K562 (cell line): ENCODE data around the gene RYK. TPM values are rescaled to one million over a fixed set of nuclear protein-coding genes. Genes with fewer than 3 reads are reported as not detected.

Source experiments
- ATAC-seq: fragments of 200-7000 bp; cut with Tn5 transposase; 3 replicates; pipeline ENCODE4 v1.9.1; 2020; ENCODE audit warnings: moderate library complexity
- BruUV-seq: library from RNA; stranded (reverse); fragments of 400-500 nt; replicated peaks from 2 replicates; lab custom pipeline; 2021; lab: Mats Ljungman, UMichigan
- CTCF ChIA-PET: fragments of 300-600 bp; formaldehyde crosslinking; extraction: SDS; loops from one replicate; lab custom pipeline; 2021; ENCODE audit warnings: low intra/inter-chr PET ratio; lab: Yijun Ruan, JAX
- POLR2A ChIA-PET: fragments of 300-600, 350-650 bp; sonication (Branson Sonifier 250); formaldehyde crosslinking; extraction: SDS; loops from one replicate; lab custom pipeline; 2021; ENCODE audit warnings: antibody characterized with exemption, inconsistent platforms; lab: Yijun Ruan, JAX
- DNase-seq, 4 experiments: peaks; one replicate each; pipeline versions ENCODE4 v3.0.0 to v3.0.0-alpha.2; 2011 to 2018; ENCODE audit warnings: low spot score in 3 of 4, mixed read lengths in 3 of 4; ENCODE audit errors: extremely low read depth in 1 of 4
- FAIRE-seq: peaks from 2 replicates; lab custom pipeline; 2011; peaks lifted over from hg19 to GRCh38; lab: Jason Lieb, UNC
- H2AFZ ChIP-seq: 2 replicates; pipeline ENCODE4 v1.6.0; 2011; ENCODE audit warnings: low read depth, low read length, control low read depth, inconsistent platforms
- H3K27ac ChIP-seq: fragments of 200-600 bp; 3 replicates; pipeline ENCODE4 v1.8.0; 2011; ENCODE audit warnings: low read depth, mild to moderate bottlenecking, control low read depth, inconsistent platforms, low read length, moderate library complexity, mixed read lengths; ENCODE audit errors: extremely low read depth
- H3K27me3 ChIP-seq, 2 experiments: fragments of 300-600 bp in 1 of 2; 2 replicates in 1 of 2; 3 replicates in 1 of 2; pipeline versions ENCODE4 v1.6.0 to v1.8.0; 2011; ENCODE audit warnings: inconsistent platforms in 2 of 2, low read length in 2 of 2, mild to moderate bottlenecking in 1 of 2, mixed read lengths in 1 of 2, moderate library complexity in 1 of 2; ENCODE audit not compliant: control insufficient read depth in 2 of 2, insufficient read depth in 2 of 2
- H3K36me3 ChIP-seq: fragments of 300-600 bp; 3 replicates; pipeline ENCODE4 v1.8.0; 2011; ENCODE audit warnings: mild to moderate bottlenecking, low read length, inconsistent platforms; ENCODE audit not compliant: control insufficient read depth, insufficient read depth
- H3K4me1 ChIP-seq, 2 experiments: fragments of 200-600 bp in 1 of 2; replicated peaks in 1 of 2; 2 replicates in 1 of 2; 3 replicates in 1 of 2; pipeline versions ENCODE4 v1.5.1 to v1.8.0; 2011; ENCODE audit warnings: inconsistent platforms in 2 of 2, low read length in 2 of 2, mild to moderate bottlenecking in 1 of 2, mixed read lengths in 1 of 2, moderate library complexity in 1 of 2; ENCODE audit not compliant: control insufficient read depth in 2 of 2, insufficient read depth in 2 of 2
- H3K4me2 ChIP-seq: 2 replicates; pipeline ENCODE4 v1.6.1; 2011; ENCODE audit warnings: low read length, control low read depth, inconsistent platforms, mixed read lengths; ENCODE audit not compliant: insufficient read depth
- H3K4me3 ChIP-seq: fragments of 200-600 bp; sonication (generic), shearing (Covaris generic); 2 replicates; pipeline ENCODE4 v1.5.1; 2016; ENCODE audit warnings: control low read depth, inconsistent platforms
- H3K79me2 ChIP-seq: fragments of 200-600 bp; 3 replicates; pipeline ENCODE4 v1.8.0; 2011; ENCODE audit warnings: low read length, inconsistent platforms; ENCODE audit not compliant: control insufficient read depth, insufficient read depth
- H3K9ac ChIP-seq, 2 experiments: 2 replicates each; pipeline versions ENCODE4 v1.6.0 to v1.6.1; 2011; ENCODE audit warnings: low read depth in 2 of 2, low read length in 2 of 2, control low read depth in 1 of 2, inconsistent platforms in 1 of 2, mild to moderate bottlenecking in 1 of 2, mixed read lengths in 1 of 2; ENCODE audit not compliant: insufficient read depth in 1 of 2
- H3K9me1 ChIP-seq: one replicate; pipeline ENCODE4 v1.6.0; 2011; ENCODE audit warnings: inconsistent platforms, mild to moderate bottlenecking, low read length, moderate library complexity; ENCODE audit not compliant: control insufficient read depth, insufficient read depth
- H3K9me3 ChIP-seq: replicated peaks from 2 replicates; pipeline ENCODE4 v1.5.1; 2011; ENCODE audit warnings: low read depth, low read length, inconsistent platforms; ENCODE audit not compliant: control insufficient read depth, insufficient read depth
- H4K20me1 ChIP-seq: replicated peaks from 2 replicates; pipeline ENCODE4 v1.6.1; 2011; ENCODE audit warnings: low read length, inconsistent platforms, mixed read lengths; ENCODE audit not compliant: control insufficient read depth, insufficient read depth
- ETV6 ChIP-seq, 3 experiments: fragments of 150-350 bp in 1 of 3; sonication (generic) in 1 of 3; formaldehyde crosslinking in 1 of 3; IDR thresholded peaks; 2 replicates each; pipeline versions ENCODE4 v1.6.1 to v1.8.0; 2014 to 2022; ENCODE audit warnings: borderline replicate concordance in 2 of 3, low read depth in 2 of 3, antibody characterized with exemption in 1 of 3, low read length in 1 of 3, mild to moderate bottlenecking in 1 of 3, missing genetic modification reagents in 1 of 3
- KDM5B ChIP-seq: fragments of 200-600 bp; sonication (generic); IDR thresholded peaks from 2 replicates; pipeline ENCODE4 v1.6.1; 2012; ENCODE audit warnings: low read depth, mild to moderate bottlenecking, moderate library complexity, low read length, control low read depth, inconsistent platforms; ENCODE audit not compliant: insufficient replicate concordance
- MEF2D ChIP-seq: conservative IDR thresholded peaks from 2 replicates; pipeline ENCODE4 v1.6.1; 2016; ENCODE audit warnings: low read depth, missing genetic modification characterization, missing compliant biosample characterization
- NR3C1 ChIP-seq: sonication (generic); formaldehyde crosslinking; IDR thresholded peaks from 2 replicates; pipeline ENCODE4 v1.8.1; 2022; ENCODE audit warnings: missing genetic modification reagents
- ZBTB49 ChIP-seq: sonication (generic); formaldehyde crosslinking; IDR thresholded peaks from 2 replicates; pipeline ENCODE4 v1.8.0; 2022; ENCODE audit warnings: missing genetic modification reagents, mild to moderate bottlenecking, borderline replicate concordance
- ZFX ChIP-seq: sonication (generic); formaldehyde crosslinking; IDR thresholded peaks from 2 replicates; pipeline ENCODE4 v1.8.0; 2022; ENCODE audit warnings: mild to moderate bottlenecking, missing genetic modification reagents, moderate library complexity
- WGBS: fragments of 100-300 bp; shearing (Covaris generic); methylation state at CpG from one replicate; pipeline ENCODE4 v1.1.6; 2016; ENCODE audit warnings: low coverage, mixed read lengths; ENCODE audit not compliant: insufficient coverage; ENCODE audit errors: missing lambda C conversion rate; 5-methylcytosine and 5-hydroxymethylcytosine counted together
- in situ Hi-C: fragments of 300-500 bp; cut with MboI; formaldehyde crosslinking; loops from 4 replicates; pipeline ENCODE4 v1.15.0; 2018; ENCODE audit warnings: inconsistent platforms, mixed read lengths
- intact Hi-C: fragments of 100-400 bp; cut with micrococcal nuclease; formaldehyde crosslinking; loops from 2 replicates; pipeline ENCODE4 v1.14.2; 2022
- polyA plus RNA-seq, 8 experiments: library from polyadenylated mRNA; depleted of rRNA in 4 of 8; stranded (reverse) in 5 of 8; unstranded in 3 of 8; fragments of >200 nt; fragmentation: Nextera tagmentation in 2 of 8; fragmentation: Illumina TruSeq in 1 of 8; extraction: Ambion mirVana in 2 of 8; extraction: Trizol in 1 of 8; gene quantifications; 2 replicates each; pipeline versions ENCODE4 v1.2.1 to v1.2.3, GENCODE V29; 2011 to 2014; ENCODE audit warnings: inconsistent platforms in 1 of 8, missing spikeins in 1 of 8
- total RNA-seq, 7 experiments: library from RNA; depleted of rRNA in 6 of 7; stranded (reverse); fragments of >200 nt in 6 of 7; fragmentation: Illumina TruSeq in 2 of 7; extraction: Trizol in 2 of 7; gene quantifications; 2 replicates each; pipeline versions ENCODE4 v1.2.1 to v1.2.3, GENCODE V29; 2011 to 2021; ENCODE audit warnings: low replicate concordance in 1 of 7

The RYK gene
- total and polyA plus RNA-seq, 9 of the 15 experiments (the other 6 are each of a cell fraction or from before 2014, with no cell fraction given): 4.2 to 29.5 (median 16.6) TPM

- Histone ChIP-seq H3K36me3 (no peaks in the 10 kb centered on the region), H3K4me1 (no peaks in the 10 kb centered on the region), H4K20me1 (no peaks in the 10 kb centered on the region)
- FAIRE-seq (no peak), DNase-seq (no peak), ATAC-seq (no peak)
- CTCF ChIA-PET: no interaction called here
- no TSS peak for BruUV-seq
- in situ Hi-C loops: no loop called here
- no peak for TF ChIP-seq MEF2D
- TF ChIP-seq ETV6 (IDR thresholded peaks at IDR 0.05; ENCODE audit: borderline replicate concordance in 1 of 2, low read depth in 2 of 2, low read length in 1 of 2): no peak
- TF ChIP-seq ETV6 (CRISPR knock-in tag; IDR thresholded peaks at IDR 0.05; ENCODE audit: borderline replicate concordance): no peak
- TF ChIP-seq ZBTB49 (CRISPR knock-in tag): no peak
- TF ChIP-seq ZFX (CRISPR knock-in tag): no peak
- no peak for TF ChIP-seq NR3C1 (CRISPR knock-in tag)
- TF ChIP-seq KDM5B: no peak
- TF ChIP-seq, all 486 proteins: peak for 0
- no peak overlapping the region for H3K9ac ChIP-seq
- no peaks in the 10 kb centered on the region for H3K79me2 ChIP-seq
- WGBS: 13% methylated on average over 2 of the region's 3 CpGs
- H3K4me3 ChIP-seq: no peak overlapping the region
- no peak overlapping the region for H3K27ac ChIP-seq
- intact Hi-C loops: no loop called here
- H3K4me2 ChIP-seq: no peak overlapping the region
- H3K9me3 ChIP-seq: no peaks in the 10 kb centered on the region
- POLR2A ChIA-PET: no interaction called here
- H3K9me1 ChIP-seq: no peaks in the 10 kb centered on the region
- H2AFZ ChIP-seq: no peak overlapping the region
- no peaks in the 10 kb centered on the region for H3K27me3 ChIP-seq
These were observed 106.0 kb downstream of the RYK start for GRCh38 chr3:134144694-134145093.
